SK-N-DZ (cell line): ENCODE data around the gene SLC30A2.

ENCODE experiments used
- DNase-seq: peaks from one replicate; pipeline ENCODE4 v3.0.0-alpha.2; 2015; ENCODE audit warnings: low spot score
- small RNA-seq, 2 experiments: library from RNA; depleted of rRNA; stranded (forward); fragments of <200 nt; gene quantifications; one replicate each; pipeline ENCODE3, GENCODE V24; 2014

Gene SLC30A2

DNA sequence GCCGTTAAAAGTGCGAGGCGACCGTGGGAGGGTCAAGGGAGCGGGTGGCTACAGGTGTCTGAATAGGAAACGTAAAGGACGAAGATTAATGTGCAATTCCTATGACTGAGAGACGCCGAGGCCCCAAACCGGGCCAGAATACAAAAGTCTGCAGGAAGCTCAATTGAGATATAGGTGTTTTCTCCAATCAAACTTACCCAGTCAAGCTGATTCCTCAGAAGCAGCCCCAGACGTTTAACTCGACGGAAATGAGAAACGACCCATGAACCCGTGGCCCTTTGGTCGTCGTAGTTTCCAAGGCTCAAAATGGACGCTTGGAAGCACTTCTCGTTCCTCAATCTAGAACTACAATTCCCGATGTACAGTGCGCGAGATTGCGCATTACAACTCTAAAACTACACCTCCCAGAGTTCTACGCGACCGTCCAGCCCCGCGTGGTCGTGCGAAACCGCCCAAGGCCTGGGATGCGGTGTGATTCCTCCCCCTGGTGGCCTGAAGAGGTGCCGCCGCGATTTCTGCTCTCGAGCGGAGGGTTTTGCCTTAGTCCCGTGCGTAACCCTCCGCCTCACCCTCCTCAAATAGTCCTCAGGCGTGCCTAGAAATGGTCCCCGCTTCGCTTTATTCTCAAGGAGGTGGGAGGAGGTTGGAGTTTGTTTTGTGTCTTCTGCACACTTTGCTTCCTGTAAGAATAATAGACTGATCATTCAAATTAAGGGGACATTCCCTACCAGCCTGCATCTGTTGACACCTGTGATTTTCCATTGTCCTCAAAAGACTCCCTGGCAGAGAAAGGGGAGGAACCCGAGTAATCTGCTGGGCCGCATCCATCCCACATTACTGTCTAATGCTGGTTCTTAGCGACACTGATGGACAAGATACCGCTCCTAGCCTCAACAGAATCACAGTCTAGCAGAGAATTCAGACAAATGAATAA, 47.8 kb downstream of the SLC30A2 start, which contains the start of gene PAFAH2:
Gene PAFAH2, minus strand, starts transcription at position 236 of the 934 bp plus-strand sequence. CDS start 7,247 bp downstream, outside the sequence.
- peak; percentile 99 for DNase-seq

DNA sequence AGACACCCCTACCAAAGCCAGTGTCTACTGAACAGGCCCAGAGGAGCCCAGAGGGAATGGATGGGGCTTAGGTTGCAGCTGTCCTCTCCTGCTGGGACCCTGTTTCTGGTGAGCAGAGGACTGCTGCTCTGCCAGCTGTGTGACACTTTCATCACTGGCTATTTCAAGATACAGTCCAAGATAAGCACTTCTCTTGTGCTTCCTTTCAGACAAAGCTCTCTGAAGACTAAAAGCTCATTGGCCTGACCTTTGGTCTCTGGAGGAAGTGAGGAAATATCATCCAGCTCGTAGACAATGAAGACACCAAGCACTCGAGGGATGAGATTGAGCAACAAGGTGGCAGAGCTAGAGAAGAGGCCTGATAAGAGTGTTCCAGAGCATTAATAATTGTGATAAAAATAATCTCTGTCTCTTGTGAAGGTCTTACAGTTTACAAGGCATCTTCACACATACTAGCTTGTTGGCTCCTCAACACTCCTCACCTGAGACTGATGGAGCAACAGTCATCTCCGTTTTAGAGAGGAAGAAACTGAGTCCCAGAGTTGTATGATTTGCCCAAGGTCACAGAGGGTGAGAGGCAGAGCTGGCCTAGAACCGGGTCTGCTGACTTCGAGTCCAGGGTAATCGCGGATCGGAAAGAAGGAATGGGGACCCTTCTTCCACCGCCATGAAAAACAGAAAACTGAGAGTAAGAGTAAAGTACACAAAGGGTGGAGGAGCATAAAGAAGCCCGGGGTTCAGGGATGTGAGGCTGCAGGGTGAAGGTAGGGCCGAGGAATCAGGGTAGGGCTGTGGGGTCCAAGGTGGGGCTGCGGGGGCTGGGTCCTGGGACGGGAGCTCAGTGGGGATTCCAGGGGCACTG, 48.7 kb downstream of the SLC30A2 start:
- peak; percentile 70 for DNase-seq

DNA sequence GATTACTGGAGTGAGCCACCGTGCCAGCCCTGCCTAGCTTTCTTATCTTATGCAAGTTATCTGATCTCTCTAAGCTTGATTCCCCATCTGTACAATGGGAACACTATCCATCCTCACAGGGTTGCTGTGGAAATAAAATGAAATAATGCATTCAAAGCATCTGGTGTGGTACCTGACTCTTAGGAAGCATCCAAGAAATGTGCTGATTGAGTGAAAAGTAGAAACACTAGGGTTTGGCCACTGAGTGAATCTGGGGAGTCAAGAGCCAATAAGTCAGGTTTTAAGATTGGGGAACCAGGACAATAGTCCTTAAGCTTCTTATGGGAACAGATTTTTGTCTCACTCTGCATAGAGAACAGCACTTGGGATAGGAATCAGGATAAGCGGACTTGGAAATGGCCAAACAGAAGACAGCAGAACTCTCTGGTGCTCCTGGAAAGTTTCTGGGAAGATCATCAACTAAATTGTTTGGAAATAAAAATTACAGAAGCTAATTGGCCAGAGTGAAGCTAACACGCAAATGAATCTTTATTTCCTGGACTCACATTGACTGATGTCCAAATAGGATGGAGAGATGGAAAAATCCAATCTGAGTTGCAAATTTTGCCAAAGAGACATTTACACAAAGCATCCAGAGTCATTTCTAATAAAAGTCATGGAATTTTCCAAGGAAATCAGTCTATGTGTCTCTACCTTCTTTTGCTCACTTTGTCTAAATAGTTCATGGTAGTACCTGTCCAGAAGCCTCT, 51.3 kb downstream of the SLC30A2 start:
- DNase-seq: no peak

DNA sequence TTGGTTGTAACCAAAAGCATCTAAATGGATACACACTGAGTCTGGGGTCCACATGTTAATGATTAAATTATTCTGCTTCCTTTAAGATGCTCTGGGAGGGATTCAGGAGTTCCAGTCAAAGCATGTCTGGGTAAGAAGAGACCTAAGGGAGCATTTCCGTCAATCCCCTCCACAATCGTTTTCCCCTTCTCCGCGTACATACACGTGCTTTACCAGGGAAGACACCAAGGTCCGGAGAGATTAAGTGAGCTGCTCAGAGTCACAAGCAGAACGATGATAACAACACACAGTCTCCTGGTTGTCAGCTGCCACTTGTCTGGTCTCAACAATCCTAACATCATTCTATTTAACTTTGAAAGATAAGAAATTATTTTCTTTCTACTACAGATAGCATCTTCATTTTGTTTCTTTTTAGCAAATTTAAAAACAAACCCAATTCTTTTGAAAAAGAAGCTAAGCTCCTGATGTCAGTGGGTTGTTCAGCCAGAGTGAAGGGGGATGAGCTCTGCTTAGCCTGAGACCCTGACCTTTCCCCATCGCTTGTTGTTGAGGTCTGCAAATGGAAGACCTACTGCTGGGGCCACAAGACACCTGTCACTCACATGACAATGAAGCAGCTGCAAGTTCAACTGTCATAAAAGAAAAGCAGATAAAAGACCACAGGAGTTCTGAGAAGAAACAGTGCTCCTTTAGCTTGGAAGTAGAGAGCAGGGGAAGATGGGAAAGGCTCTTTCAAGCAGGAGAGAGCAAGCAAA, 52.5 kb downstream of the SLC30A2 start:
- DNase-seq: peak; percentile 45

DNA sequence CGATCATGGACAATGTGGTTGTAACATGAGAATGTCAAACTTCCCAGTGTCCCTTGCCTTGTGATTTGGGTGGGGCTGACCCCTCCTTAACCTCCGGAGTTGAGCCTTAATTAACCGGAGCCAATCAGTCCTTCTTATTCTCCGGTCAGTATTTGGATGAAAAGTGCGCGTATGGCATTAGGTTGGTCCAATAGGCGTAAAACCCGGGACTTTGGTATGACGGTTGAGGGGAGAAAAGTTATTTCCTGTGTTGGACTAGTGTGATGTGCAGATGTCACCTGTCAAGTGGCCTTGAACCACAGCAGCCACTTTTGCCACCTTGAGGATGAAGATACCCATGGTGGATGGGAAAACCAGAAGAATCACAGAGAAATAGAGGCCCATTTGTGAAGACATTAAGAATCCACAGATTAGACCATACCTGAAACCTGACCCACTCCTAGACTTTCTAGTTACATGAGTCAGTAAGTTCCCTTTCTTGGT, 53.2 kb downstream of the SLC30A2 start:
- DNase-seq: no peak

DNA sequence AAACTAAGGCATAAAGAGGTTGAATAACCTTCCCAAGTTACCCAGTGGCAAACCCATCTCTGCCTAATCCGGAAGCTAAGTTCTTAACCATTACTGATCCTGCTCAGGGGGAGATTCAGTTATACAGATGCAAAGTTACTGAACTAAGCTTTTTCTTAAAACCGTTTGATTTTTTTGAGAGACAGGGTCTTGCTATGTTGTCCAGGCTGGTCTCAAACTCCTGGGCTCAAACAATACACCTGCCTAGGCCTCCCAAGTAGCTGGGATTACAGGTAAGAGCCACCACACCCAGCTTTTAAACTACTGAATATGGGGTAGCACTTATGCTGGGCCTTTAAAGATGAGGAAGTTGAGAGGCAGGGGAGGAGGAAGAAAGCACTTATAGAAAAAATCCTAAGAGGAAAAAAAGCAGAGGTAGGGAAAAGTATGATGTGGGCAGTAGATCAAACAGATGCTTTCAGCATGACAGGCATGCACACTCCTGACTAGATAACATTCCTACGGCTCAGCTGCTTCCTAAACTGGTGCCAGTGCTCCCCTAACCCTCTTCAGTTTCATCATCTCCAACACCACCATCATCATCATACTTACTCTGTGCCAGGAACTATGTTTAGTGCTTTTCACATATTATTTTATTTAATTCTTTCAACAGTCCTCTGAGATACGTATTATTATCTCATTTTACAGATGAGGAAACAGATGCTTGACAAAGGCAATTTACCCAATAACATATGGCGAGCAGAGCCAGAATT, 53.8 kb downstream of the SLC30A2 start:
- no peak for DNase-seq

DNA sequence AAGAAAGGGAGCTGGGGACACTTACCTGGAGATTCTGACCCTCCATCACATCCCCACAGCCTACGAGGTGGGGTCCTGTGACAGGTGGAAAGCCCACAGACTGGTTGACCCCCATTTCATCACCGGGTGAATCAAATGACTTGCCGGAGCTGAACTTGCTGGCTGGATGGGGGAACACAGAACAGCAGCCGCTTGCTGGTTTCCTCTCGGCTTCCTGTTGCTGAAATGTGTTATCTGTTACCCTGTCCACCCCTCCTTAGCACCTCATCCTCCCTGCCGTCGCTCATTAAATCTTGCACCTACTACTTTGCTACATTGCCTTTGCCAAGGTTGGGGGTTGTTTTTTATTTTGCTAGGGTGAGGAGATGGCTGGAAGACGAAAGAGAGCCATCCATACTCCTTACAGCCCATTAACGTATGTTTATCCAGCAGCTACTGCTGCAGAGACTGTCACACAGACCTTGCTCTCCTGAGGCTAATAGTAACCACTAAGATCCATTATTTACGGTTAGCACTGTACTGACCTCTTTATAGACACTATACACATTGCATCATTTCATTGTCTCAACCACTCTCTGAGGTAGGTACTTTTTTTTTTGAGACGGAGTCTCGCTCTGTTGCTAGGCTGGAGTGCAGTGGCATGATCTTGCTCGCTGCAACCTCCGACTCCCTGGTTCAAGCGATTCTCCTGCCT, 55.1 kb downstream of the SLC30A2 start:
- DNase-seq: no peak

DNA sequence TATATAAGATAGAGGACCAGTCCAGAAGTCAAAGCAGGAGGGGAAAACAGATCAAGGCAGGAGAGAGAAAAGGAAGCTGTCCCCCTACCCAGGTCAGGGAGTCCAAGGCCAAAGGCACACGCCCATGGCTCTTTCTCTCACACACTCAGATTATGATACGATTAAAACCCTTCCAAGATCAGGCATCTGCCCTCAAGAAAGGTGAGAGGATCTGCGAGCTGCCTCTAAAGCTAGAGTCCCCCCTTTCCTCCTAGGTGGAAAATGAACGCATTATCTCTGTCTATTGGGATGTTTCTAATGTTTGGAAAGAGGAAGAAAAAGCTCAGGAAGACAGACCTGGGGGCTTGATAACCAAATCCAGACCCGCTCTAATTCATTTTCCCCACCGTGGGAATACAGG, 55.7 kb downstream of the SLC30A2 start:
- DNase-seq: no peak

DNA sequence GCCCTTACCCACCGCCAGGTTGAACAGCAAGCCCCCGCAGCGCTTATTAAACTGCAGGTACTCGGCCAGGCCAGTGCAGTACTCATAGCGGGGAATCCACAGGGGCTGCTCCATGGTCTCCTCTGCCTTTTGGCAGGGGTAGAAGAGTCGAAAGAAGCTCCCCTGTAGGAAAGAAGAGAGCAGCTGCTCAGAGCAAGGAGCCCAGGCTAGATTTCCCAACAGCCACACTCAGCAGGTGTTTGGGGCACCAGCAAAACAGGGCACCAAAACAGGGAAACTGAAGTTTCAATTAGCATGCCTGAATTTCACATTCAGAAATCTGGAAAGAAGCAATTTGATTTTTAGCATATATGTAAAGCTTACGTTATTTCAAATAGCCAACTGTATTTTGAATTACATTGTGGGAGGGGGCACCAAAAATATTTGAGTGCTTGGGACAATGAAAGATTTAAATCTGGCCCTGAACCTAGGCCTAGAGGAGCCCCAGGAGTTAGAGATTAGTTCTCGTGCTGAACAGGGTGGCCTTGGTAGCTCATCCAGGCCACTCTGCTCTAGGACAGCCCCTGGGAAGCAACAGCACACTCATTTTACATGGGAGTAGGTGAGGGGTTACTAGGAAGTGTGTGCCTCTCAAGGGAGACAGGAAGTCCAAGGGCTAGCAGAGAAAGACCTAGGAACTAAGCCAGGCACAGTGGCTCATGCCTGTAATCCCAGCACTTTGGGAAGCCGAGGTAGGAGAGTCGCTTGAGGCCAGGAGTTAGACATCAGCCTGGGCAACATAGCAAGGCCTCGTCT, 56.3 kb downstream of the SLC30A2 start:
- no peak for DNase-seq

DNA sequence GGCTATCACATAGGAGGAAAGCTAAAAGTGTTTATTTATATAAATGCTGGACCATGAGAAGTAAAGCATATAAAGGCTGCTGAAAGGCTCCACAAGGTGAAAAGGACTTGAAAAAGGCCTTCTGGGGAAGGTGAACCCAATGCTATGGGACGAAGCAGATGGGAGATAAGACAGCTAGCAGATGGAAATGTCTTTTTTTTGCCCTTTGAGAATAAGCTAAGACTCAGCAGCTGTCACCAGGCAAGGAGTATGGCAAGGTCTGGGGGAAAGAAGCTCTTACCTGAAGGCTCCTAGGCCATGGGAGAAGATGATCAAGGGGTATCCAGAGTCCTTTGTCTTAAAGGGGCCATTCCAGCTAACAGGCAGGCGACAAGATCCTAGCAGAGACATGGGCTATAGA, 58.0 kb downstream of the SLC30A2 start:
- DNase-seq: no peak

Small RNA genes lying within 50 kb of the gene (small RNA-seq; reads per million reads assigned to genes)
- gene RF00283 (0 reads per million in 2 experiments), gene RF00492 (0 reads per million in 2 experiments)
